Smooth muscle cell (in vitro differentiated cells): ENCODE results near the gene TMEM42. TPM values are rescaled to one million over a fixed set of nuclear protein-coding genes. Genes with fewer than 3 reads are reported as not detected.

Experiments used
- DNase-seq: peaks from one replicate; lab custom pipeline; 2025; ENCODE audit not compliant: unreplicated experiment; lab: John Stamatoyannopoulos, UW
- H2AFZ ChIP-seq: fragments of 200-600 bp; sonication (generic); 2 replicates; pipeline ENCODE4 v1.6.0; 2016; ENCODE audit warnings: antibody characterized with exemption, low read depth, mild to moderate bottlenecking
- H3F3A ChIP-seq: fragments of 200-600 bp; sonication (generic); 2 replicates; pipeline ENCODE4 v1.6.0; 2017; ENCODE audit warnings: antibody characterized with exemption, low read depth
- H3K27ac ChIP-seq: fragments of 200-600 bp; sonication (generic); 2 replicates; pipeline ENCODE4 v1.5.1; 2016; ENCODE audit warnings: low read depth, mild to moderate bottlenecking
- H3K27me3 ChIP-seq: fragments of 200-600 bp; sonication (generic); 2 replicates; pipeline ENCODE4 v1.6.1; 2016; ENCODE audit warnings: low read depth, mild to moderate bottlenecking
- H3K36me3 ChIP-seq: fragments of 200-600 bp; sonication (generic); 2 replicates; pipeline ENCODE4 v1.5.1; 2016; ENCODE audit warnings: low read depth
- H3K4me1 ChIP-seq: fragments of 200-600 bp; sonication (generic); 2 replicates; pipeline ENCODE4 v1.5.1; 2016; ENCODE audit warnings: low read depth
- H3K4me2 ChIP-seq: fragments of 200-600 bp; sonication (generic); 2 replicates; pipeline ENCODE4 v1.6.0; 2016; ENCODE audit warnings: mild to moderate bottlenecking
- H3K4me3 ChIP-seq: fragments of 200-600 bp; sonication (generic); 2 replicates; pipeline ENCODE4 v1.5.1; 2016; ENCODE audit warnings: mild to moderate bottlenecking
- H3K79me2 ChIP-seq: fragments of 200-600 bp; sonication (generic); 2 replicates; pipeline ENCODE4 v1.6.0; 2016; ENCODE audit warnings: low read depth, mild to moderate bottlenecking
- H3K9ac ChIP-seq: fragments of 200-600 bp; sonication (generic); 2 replicates; pipeline ENCODE4 v1.6.0; 2016; ENCODE audit warnings: low read depth
- H3K9me3 ChIP-seq: fragments of 200-600 bp; sonication (generic); replicated peaks from 2 replicates; pipeline ENCODE4 v1.5.1; 2016; ENCODE audit warnings: low read depth
- H4K20me1 ChIP-seq: fragments of 200-600 bp; sonication (generic); 2 replicates; pipeline ENCODE4 v1.6.0; 2016; ENCODE audit warnings: low read depth
- CTCF ChIP-seq: fragments of 200-600 bp; sonication (generic); IDR thresholded peaks from 2 replicates; pipeline ENCODE4 v1.5.1; 2017; ENCODE audit warnings: borderline replicate concordance, mild to moderate bottlenecking, antibody characterized with exemption; ENCODE audit not compliant: insufficient read depth, poor library complexity, severe bottlenecking
- WGBS: methylation state at CpG from one replicate; pipeline ENCODE4 v1.1.7; 2016; ENCODE audit warnings: low lambda C conversion rate; 5-methylcytosine and 5-hydroxymethylcytosine counted together
- polyA plus RNA-seq: library from polyadenylated mRNA; unstranded; fragments of >200 nt; fragmentation: Nextera tagmentation; extraction: Ambion mirVana; gene quantifications from 2 replicates; pipeline ENCODE4 v1.2.1, GENCODE V29; 2016
- total RNA-seq: library from RNA; depleted of rRNA; stranded (reverse); fragments of >200 nt; gene quantifications from 2 replicates; pipeline ENCODE4 v1.2.3, GENCODE V29; 2014

The TMEM42 gene
- total and polyA plus RNA-seq, 2 experiments from 2014 or later = 19.3 to 33.6 TPM

- no peak for DNase-seq
- Histone ChIP-seq H3K27ac (no peak overlapping the region), H3K27me3 (no peaks in the 10 kb centered on the region), H3K36me3 (no peaks in the 10 kb centered on the region), H3F3A (no peaks in the 10 kb centered on the region), H3K4me3 (no peak overlapping the region), H4K20me1 (no peaks in the 10 kb centered on the region), H3K9me3 (no peaks in the 10 kb centered on the region), H3K4me1 (no peaks in the 10 kb centered on the region), H3K79me2 (no peaks in the 10 kb centered on the region), H3K4me2 (no peak overlapping the region), H3K9ac (no peak overlapping the region), H2AFZ (no peak overlapping the region)
- TF ChIP-seq CTCF = no peak
- 74% methylated on average over 3 of the region's 3 CpGs for WGBS
Measured at GRCh38 chr3:44886561-44886960, 24.8 kb downstream of the TMEM42 start.

DNA sequence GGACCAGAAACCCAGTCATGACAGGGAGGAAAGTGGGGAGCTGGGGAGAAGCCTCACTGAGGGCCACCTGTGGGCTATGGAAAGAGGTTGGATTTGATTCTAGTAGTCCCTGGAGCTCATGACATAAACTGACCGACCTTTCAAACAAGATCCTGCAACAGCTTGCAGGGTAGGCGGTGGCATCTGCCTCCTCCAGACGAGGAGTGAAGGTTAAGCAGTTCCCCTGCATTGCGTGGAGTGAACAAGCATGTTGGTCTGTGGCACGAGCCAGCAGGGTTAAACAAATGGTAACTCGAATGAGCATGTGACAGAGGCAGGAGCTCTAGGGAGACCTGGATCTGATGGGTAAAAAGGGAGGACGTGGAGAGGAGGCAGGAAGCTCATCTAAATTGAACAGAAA is 25.4 kb downstream of the TMEM42 start:
- H3K27ac ChIP-seq = no peak overlapping the region
- TF ChIP-seq CTCF = no peak
- H3K4me3 ChIP-seq = no peak overlapping the region
- no peak overlapping the region for H2AFZ ChIP-seq
- no peaks in the 10 kb centered on the region for H4K20me1 ChIP-seq
- no peak overlapping the region for H3K9ac ChIP-seq
- no peaks in the 10 kb centered on the region for H3K4me1 ChIP-seq
- no peaks in the 10 kb centered on the region for H3K9me3 ChIP-seq
- no peak overlapping the region for H3K4me2 ChIP-seq
- no peaks in the 10 kb centered on the region for H3K27me3 ChIP-seq
- no peak for DNase-seq
- H3F3A ChIP-seq = no peaks in the 10 kb centered on the region
- no peaks in the 10 kb centered on the region for H3K79me2 ChIP-seq
- WGBS = 89% methylated on average over 7 of the region's 7 CpGs
- no peaks in the 10 kb centered on the region for H3K36me3 ChIP-seq

GRCh38 chr3:44890258-44890657 is 28.5 kb downstream of the TMEM42 start:
- Histone ChIP-seq H3K27ac (no peak overlapping the region), H3K4me3 (no peak overlapping the region), H2AFZ (no peak overlapping the region), H3K9me3 (no peaks in the 10 kb centered on the region), H3K79me2 (no peaks in the 10 kb centered on the region), H4K20me1 (no peaks in the 10 kb centered on the region), H3K27me3 (no peaks in the 10 kb centered on the region), H3F3A (no peaks in the 10 kb centered on the region), H3K9ac (no peak overlapping the region), H3K4me1 (no peaks in the 10 kb centered on the region), H3K36me3 (no peaks in the 10 kb centered on the region), H3K4me2 (no peak overlapping the region)
- DNase-seq = no peak
- 73% methylated on average over 3 of the region's 3 CpGs for WGBS
- TF ChIP-seq CTCF = no peak

- TF ChIP-seq CTCF = no peak
Measured at GRCh38 chr3:44890852-44891251, 29.1 kb downstream of the TMEM42 start.

More at GRCh38 chr3:44890852-44891251, 29.1 kb downstream of the TMEM42 start:
- no peak overlapping the region for H2AFZ ChIP-seq
- no peak overlapping the region for H3K4me3 ChIP-seq
- H3K27me3 ChIP-seq = no peaks in the 10 kb centered on the region
- H3K9ac ChIP-seq = no peak overlapping the region
- DNase-seq = no peak
- H3K4me2 ChIP-seq = no peak overlapping the region
- no peaks in the 10 kb centered on the region for H4K20me1 ChIP-seq
- no peaks in the 10 kb centered on the region for H3K9me3 ChIP-seq
- no peak overlapping the region for H3K27ac ChIP-seq
- 82% methylated on average over 3 of the region's 3 CpGs for WGBS
- H3F3A ChIP-seq = no peaks in the 10 kb centered on the region
- H3K36me3 ChIP-seq = no peaks in the 10 kb centered on the region
- H3K4me1 ChIP-seq = no peaks in the 10 kb centered on the region
- no peaks in the 10 kb centered on the region for H3K79me2 ChIP-seq
